Measurements from ENCODE around the gene MRFAP1L1.
"Not testable (repeated sequence)": the region's sequence is repeated elsewhere in the genome, so short reads cannot be mapped to it uniquely, and the experiment has no call there.

The MRFAP1L1 gene
- total RNA-seq: 90.4 to 204 reads per million in 2 experiments

DNA sequence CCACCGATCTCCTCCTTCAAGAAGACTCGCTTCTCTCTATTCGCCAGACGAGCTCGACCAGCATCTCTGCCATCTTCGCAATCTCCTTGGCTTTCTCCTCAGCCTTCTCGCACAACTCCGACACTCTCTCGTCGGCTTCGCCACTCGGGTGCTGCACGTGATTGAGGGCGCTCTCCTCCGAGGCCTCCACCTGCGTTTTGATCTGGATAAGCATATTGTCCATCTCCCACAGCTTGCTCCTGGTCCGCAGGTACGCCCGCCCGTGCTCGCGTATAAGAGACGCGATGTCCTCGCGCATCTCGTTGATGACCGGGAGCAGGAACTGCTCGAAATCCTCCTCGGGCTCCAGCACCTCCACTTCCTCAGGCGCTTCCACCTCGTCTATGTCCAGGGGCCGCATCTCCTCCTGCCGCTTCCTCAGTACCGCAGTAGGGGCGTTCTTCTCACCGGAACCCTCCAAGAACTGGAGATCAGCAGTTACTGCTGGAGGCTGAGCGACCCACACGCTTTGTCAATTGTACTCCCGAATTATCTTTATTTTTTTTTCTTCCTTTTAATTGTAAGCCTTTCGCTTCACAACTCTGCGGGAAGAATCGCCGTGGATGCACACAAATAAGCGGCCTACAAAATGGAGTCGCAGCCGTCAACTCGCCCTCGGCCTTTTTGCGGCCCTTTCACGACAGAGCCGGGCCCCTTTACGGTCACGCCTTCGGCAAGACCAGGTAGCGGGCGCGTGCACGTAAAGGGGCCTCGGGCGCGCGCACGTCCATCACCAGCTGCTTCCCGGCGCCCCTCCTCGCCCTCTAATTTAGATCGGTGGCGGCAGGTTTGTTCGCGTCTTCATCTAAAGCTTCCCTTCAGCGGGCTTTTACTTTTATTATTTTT is at the start of gene MRFAP1L1:
Gene MRFAP1L1 (minus strand): TSS at position 636 of the 885 bp plus-strand sequence. CDS start 236 bp downstream, at position 400.
- DNase-seq (ENCODE audit: low read depth): peak; percentile 97

DNA sequence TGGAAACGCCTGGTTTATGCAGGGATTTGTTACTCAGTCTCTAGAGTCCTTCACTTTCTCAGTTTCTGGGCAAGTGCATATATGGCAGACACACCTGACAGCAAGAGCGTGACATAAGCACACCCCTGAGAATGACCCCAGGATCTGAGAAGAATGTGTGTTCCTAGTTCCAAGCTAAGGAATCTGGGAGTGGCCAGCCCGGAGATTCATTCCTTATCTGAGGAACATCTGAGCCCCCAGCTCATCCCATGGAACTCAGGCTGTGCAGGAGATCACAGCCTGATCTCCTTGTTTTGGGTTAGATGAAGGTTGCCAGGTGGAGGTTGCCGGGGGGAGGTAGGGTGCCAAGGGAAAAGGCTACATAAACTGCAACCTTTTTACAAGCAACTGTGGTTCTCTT is 49.1 kb upstream of the MRFAP1L1 start:
- DNase-seq (ENCODE audit: low read depth): no peak

DNA sequence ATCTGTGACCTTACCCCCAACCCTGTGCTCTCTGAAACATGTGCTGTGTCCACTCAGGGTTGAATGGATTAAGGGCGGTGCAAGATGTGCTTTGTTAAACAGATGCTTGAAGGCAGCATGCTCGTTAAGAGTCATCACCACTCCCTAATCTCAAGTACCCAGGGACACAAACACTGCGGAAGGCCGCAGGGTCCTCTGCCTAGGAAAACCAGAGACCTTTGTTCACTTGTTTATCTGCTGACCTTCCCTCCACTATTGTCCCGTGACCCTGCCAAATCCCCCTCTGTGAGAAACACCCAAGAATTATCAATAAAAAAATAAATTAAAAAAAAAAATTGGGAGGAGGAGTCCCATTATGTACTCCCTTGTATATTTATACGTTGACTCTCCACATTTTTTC is 46.7 kb upstream of the MRFAP1L1 start:
- not testable (repeated sequence) for DNase-seq (ENCODE audit: low read depth)

- no peak for DNase-seq (ENCODE audit: low read depth)
Observed at GRCh38 chr4:6755088-6755753, 45.6 kb upstream of the MRFAP1L1 start.

GRCh38 chr4:6754481-6755087 is 44.9 kb upstream of the MRFAP1L1 start:
- DNase-seq (ENCODE audit: low read depth): no peak

- no peak for DNase-seq (ENCODE audit: low read depth)
Observed at GRCh38 chr4:6753891-6754290, 44.2 kb upstream of the MRFAP1L1 start.

DNA sequence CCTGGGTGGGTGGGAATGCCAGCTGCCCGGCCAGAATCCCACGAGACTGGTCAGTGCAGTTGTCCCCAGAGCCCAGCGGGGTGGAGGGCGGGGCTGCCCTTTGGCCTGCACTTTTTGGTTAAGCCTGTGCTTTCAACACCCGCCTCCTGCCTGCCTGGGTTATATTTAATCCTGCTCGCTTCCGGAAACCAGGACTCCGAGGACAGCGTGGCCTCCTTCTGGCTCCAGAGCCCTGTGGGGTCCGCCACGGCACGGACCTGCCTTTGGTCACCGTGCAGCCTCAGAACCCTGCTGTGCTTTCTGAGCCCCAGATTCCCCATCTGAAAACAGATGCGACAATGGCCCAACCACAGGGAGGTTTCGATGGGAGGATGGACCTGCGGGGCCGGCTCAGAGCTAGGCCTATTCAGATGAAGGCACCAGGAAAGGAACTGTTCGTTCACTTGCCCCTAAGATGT is 43.5 kb upstream of the MRFAP1L1 start:
- no peak for DNase-seq (ENCODE audit: low read depth)

- no peak for DNase-seq (ENCODE audit: low read depth)
Observed at GRCh38 chr4:6752486-6752829, 42.8 kb upstream of the MRFAP1L1 start.

DNA sequence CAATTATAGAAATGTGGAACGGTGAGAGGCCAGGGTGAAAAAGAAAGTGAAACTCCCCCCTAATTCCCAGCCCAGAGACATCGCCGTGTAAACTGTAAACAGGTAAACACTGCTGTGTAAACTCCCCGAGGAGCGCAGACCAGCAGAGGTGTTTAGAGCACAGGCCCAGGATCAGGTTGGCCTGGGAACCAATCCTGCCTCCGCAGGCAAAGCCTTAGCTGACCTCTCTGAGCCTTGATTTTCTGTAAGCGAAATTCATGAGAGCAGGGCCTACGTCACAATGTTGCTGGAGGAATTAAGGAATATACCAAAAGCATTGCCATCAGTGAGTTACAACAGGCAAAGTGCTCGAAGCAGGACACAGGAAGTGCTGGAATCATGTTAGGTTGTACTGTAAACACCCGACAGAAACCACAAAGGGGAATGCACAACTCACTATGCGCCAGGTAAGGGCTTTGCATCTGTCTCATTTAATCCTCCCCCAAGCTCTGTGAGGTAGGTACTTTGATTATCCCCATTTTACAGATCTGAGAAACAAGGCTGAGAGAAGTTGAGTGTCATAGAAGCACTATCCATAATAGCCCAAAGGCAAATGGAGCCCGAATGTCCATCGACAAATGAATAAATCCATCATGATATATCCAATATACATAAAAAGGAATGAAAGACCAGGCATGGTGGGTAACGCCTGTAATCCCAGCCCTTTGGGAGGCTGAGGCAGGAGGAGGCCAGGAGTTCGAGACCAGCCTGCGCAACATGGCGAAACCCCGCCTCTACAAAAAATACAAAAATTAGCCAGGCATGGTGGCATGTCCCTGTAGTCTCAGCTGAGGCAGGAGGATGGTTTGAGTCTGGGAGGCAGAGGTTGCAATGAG is 42.2 kb upstream of the MRFAP1L1 start:
- no peak for DNase-seq (ENCODE audit: low read depth)

DNA sequence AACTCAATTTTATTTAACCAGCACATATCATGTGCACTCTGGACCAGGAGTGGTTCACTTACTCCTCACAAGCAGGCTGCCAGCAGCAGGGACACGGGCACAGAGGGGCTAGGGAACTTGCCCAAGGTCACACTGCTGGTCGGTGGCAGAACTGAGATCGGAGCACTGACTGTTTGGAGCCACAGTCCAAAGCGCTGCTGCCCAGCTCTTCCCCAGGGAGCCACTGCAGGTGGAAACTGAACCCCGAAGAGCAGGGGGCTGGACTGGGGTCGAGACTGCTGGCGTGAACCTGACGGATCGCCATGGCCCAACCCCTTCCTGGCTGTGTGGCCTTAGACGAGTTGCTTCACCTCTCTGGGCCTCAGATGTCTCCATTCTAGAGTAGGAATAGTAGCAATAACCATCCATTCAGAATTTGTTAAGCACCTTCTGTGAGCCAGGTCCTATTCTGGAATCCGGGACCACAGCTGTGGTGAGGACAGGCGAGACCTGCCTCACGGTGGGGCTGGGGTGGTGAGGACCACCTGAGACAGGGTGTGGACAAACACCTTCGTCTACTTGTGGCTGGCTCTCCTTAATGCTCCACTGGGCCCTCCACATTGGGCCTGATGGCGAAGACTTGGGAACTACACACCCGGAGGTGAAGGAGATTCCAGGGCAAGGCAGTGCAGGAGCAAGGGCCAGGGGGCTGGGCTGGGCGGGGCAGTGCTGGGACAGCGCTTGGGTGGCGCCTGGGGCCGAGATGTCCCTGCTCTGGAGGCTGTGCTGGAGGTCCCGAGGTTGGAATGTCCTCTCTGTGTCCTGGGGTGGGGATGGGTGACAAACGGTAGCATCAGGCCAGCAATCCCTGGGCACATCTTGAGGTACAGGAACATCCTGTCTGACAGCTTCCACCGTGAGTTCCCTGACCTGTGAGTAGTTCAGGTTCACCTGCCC is 40.9 kb upstream of the MRFAP1L1 start:
- no peak for DNase-seq (ENCODE audit: low read depth)

GRCh38 chr4:6749340-6750171 is 39.9 kb upstream of the MRFAP1L1 start:
- DNase-seq (ENCODE audit: low read depth): no peak

GRCh38 chr4:6748286-6748685 is 38.6 kb upstream of the MRFAP1L1 start:
- DNase-seq (ENCODE audit: low read depth): no peak

- DNase-seq (ENCODE audit: low read depth): no peak
Observed at GRCh38 chr4:6747294-6748051, 37.8 kb upstream of the MRFAP1L1 start.

GRCh38 chr4:6746721-6747293 is 37.1 kb upstream of the MRFAP1L1 start:
- DNase-seq (ENCODE audit: low read depth): no peak

GRCh38 chr4:6742989-6743388 is 33.3 kb upstream of the MRFAP1L1 start:
- DNase-seq (ENCODE audit: low read depth): no peak

DNA sequence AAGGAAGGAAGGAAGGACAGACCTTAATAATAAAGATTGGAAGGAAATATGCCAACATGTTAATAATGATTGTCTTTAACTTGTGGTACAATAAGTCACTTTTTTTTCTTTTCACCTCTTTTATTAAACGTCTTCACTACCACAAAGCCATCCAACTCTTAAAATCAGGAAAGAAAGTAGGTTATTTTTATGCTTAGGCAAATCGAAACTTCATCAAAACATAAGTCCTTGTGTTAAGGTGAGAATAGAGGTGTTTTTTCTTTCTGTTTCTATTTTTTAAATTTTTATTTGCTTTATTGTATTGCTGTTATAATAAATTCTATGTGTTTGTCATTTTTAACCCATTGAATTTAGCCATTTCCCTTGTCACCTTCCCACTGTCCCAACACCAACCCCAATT is 32.8 kb upstream of the MRFAP1L1 start:
- DNase-seq (ENCODE audit: low read depth): no peak

DNA sequence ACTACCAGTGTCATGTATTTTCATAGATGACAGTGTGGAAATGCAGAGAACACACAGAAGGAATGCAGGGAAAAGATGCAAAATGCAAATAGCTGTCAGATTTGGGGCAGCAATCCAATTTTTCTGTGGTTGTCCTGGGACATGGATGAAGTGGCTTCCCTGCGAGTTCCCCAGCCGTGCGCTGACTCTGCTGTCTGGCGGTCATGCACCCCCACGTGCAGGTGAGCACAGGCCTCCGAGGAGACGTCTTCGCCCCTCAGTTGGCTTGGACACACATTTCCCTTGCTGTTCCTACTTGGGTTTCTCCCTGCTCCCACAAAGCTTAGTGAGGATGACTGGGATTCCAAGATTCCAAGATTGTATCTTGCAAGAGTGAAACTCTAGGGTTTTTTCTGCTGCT is 30.7 kb upstream of the MRFAP1L1 start:
- no peak for DNase-seq (ENCODE audit: low read depth)

GRCh38 chr4:6739920-6740319 is 30.3 kb upstream of the MRFAP1L1 start:
- DNase-seq (ENCODE audit: low read depth): no peak

Measured in T follicular helper cell (primary cell).